ENCODE data around the gene RBM10. TPM values are rescaled to one million over a fixed set of nuclear protein-coding genes. Genes with fewer than 3 reads are reported as not detected.

The RBM10 gene
- total RNA-seq, 1 experiment from 2014 or later: 46.9 TPM

GRCh38 chrX:47145395-47146120 lies 537 bp downstream of the RBM10 start:
- peaks cover 6% of the 10 kb centered on the region for H3K36me3 ChIP-seq
- peak overlapping the region; percentile 83 for H3K4me3 ChIP-seq
- DNase-seq: no peak
- no peaks in the 10 kb centered on the region for H3K27me3 ChIP-seq
- H3K9me3 ChIP-seq: no peaks in the 10 kb centered on the region

GRCh38 chrX:47146121-47146935 lies 1.3 kb downstream of the RBM10 start:
- Histone ChIP-seq H3K27me3 (no peaks in the 10 kb centered on the region), H3K9me3 (no peaks in the 10 kb centered on the region), H3K36me3 (peaks cover 12% of the 10 kb centered on the region), H3K4me3 (peak overlapping the region; percentile 83)
- no peak for DNase-seq

- H3K9me3 ChIP-seq: no peaks in the 10 kb centered on the region
- DNase-seq: no peak
- H3K36me3 ChIP-seq: peaks cover 18% of the 10 kb centered on the region
- no peak overlapping the region for H3K4me3 ChIP-seq
- H3K27me3 ChIP-seq: no peaks in the 10 kb centered on the region
These were observed 2.2 kb downstream of the RBM10 start for GRCh38 chrX:47146936-47147859.

- Histone ChIP-seq H3K36me3 (peaks cover 20% of the 10 kb centered on the region), H3K4me3 (no peak overlapping the region), H3K27me3 (no peaks in the 10 kb centered on the region), H3K9me3 (no peaks in the 10 kb centered on the region)
- DNase-seq: no peak
These were observed 3.9 kb downstream of the RBM10 start for GRCh38 chrX:47148946-47149345.

GRCh38 chrX:47151435-47151834 lies 6.4 kb downstream of the RBM10 start:
- H3K4me3 ChIP-seq: no peak overlapping the region
- DNase-seq: no peak
- H3K36me3 ChIP-seq: peaks cover 24% of the 10 kb centered on the region
- no peaks in the 10 kb centered on the region for H3K9me3 ChIP-seq
- no peaks in the 10 kb centered on the region for H3K27me3 ChIP-seq

- no peaks in the 10 kb centered on the region for H3K9me3 ChIP-seq
- no peak for DNase-seq
- no peaks in the 10 kb centered on the region for H3K27me3 ChIP-seq
- no peak overlapping the region for H3K4me3 ChIP-seq
- H3K36me3 ChIP-seq: peaks cover 11% of the 10 kb centered on the region
These were observed 11.8 kb downstream of the RBM10 start for GRCh38 chrX:47156611-47157520.

- no peak overlapping the region for H3K4me3 ChIP-seq
- no peaks in the 10 kb centered on the region for H3K9me3 ChIP-seq
- no peaks in the 10 kb centered on the region for H3K27me3 ChIP-seq
- peaks cover 8% of the 10 kb centered on the region for H3K36me3 ChIP-seq
- DNase-seq: no peak
These were observed 13.1 kb downstream of the RBM10 start for GRCh38 chrX:47158131-47158530.

GRCh38 chrX:47158781-47159180 lies 13.8 kb downstream of the RBM10 start:
- DNase-seq: no peak
- no peak overlapping the region for H3K4me3 ChIP-seq
- H3K9me3 ChIP-seq: no peaks in the 10 kb centered on the region
- H3K36me3 ChIP-seq: peaks cover 8% of the 10 kb centered on the region
- H3K27me3 ChIP-seq: no peaks in the 10 kb centered on the region

- peaks cover 8% of the 10 kb centered on the region for H3K36me3 ChIP-seq
- DNase-seq: no peak
- H3K9me3 ChIP-seq: no peaks in the 10 kb centered on the region
- no peak overlapping the region for H3K4me3 ChIP-seq
- H3K27me3 ChIP-seq: no peaks in the 10 kb centered on the region
These were observed 15.8 kb downstream of the RBM10 start for GRCh38 chrX:47160781-47161180.

GRCh38 chrX:47162927-47163583 lies 18.0 kb downstream of the RBM10 start:
- DNase-seq: no peak
- Histone ChIP-seq H3K36me3 (no peaks in the 10 kb centered on the region; the same call in none of the 2 replicates), H3K4me3 (no peak overlapping the region), H3K27me3 (no peaks in the 10 kb centered on the region), H3K9me3 (no peaks in the 10 kb centered on the region)

- Histone ChIP-seq H3K36me3 (no peaks in the 10 kb centered on the region; the same call in none of the 2 replicates), H3K4me3 (no peak overlapping the region), H3K9me3 (no peaks in the 10 kb centered on the region), H3K27me3 (no peaks in the 10 kb centered on the region)
- no peak for DNase-seq
These were observed 19.4 kb downstream of the RBM10 start for GRCh38 chrX:47164420-47164819.

GRCh38 chrX:47166126-47166525 lies 21.1 kb downstream of the RBM10 start:
- H3K9me3 ChIP-seq: no peaks in the 10 kb centered on the region
- H3K4me3 ChIP-seq: no peak overlapping the region
- no peaks in the 10 kb centered on the region; the same call in none of the 2 replicates for H3K36me3 ChIP-seq
- no peaks in the 10 kb centered on the region for H3K27me3 ChIP-seq
- DNase-seq: no peak

- Histone ChIP-seq H3K9me3 (no peaks in the 10 kb centered on the region), H3K36me3 (no peaks in the 10 kb centered on the region; the same call in 1 of the 2 replicates), H3K27me3 (no peaks in the 10 kb centered on the region), H3K4me3 (no peak overlapping the region)
- no peak for DNase-seq
These were observed 23.6 kb downstream of the RBM10 start for GRCh38 chrX:47168495-47169073.

- no peaks in the 10 kb centered on the region for H3K27me3 ChIP-seq
- no peak for DNase-seq
- no peaks in the 10 kb centered on the region for H3K9me3 ChIP-seq
- H3K36me3 ChIP-seq: no peaks in the 10 kb centered on the region; the same call in 1 of the 2 replicates
- no peak overlapping the region for H3K4me3 ChIP-seq
These were observed 24.3 kb downstream of the RBM10 start for GRCh38 chrX:47169273-47169672.

Measured in MG63 (cell line).